Esophagus (tissue), 2 donors: ENCODE results near the gene TRAF5. TPM values are rescaled to one million over a fixed set of nuclear protein-coding genes. Genes with fewer than 3 reads are reported as not detected.

Experiments
- H3K27ac ChIP-seq, 2 donors: one replicate each; pipeline ENCODE4 v1.5.1; 2013; ENCODE audit warnings: low read depth in 2 of 2, mild to moderate bottlenecking in 2 of 2, inconsistent platforms in 1 of 2, low read length in 1 of 2, moderate library complexity in 1 of 2
- H3K27me3 ChIP-seq, 2 donors: one replicate each; pipeline ENCODE4 v1.6.1; 2013; ENCODE audit warnings: low read length in 2 of 2, control low read depth in 1 of 2, mild to moderate bottlenecking in 1 of 2; ENCODE audit not compliant: insufficient read depth in 2 of 2, control insufficient read depth in 1 of 2
- H3K36me3 ChIP-seq, 2 donors: one replicate each; pipeline ENCODE4 v1.6.1; 2013; ENCODE audit warnings: low read length in 1 of 2; ENCODE audit not compliant: control insufficient read depth in 2 of 2, insufficient read depth in 2 of 2
- H3K4me1 ChIP-seq, 2 donors: one replicate each; pipeline ENCODE4 v1.6.1; 2013; ENCODE audit warnings: low read length in 1 of 2; ENCODE audit not compliant: control insufficient read depth in 2 of 2, insufficient read depth in 2 of 2
- H3K4me3 ChIP-seq, 2 donors: one replicate each; pipeline ENCODE4 v1.5.1; 2013; ENCODE audit warnings: low read length in 2 of 2, mild to moderate bottlenecking in 2 of 2, low read depth in 1 of 2, moderate library complexity in 1 of 2
- H3K9me3 ChIP-seq, 2 donors: one replicate each; pipeline ENCODE4 v1.6.1; 2013; ENCODE audit warnings: mild to moderate bottlenecking in 2 of 2, low read depth in 1 of 2, low read length in 1 of 2, moderate library complexity in 1 of 2; ENCODE audit not compliant: control insufficient read depth in 2 of 2, insufficient read depth in 1 of 2
- WGBS, 2 donors: extraction: QIAGEN DNeasy Blood & Tissue Kit; methylation state at CpG; one replicate each; pipeline ENCODE4 v1.1.7; 2013; 5-methylcytosine and 5-hydroxymethylcytosine counted together
- polyA plus RNA-seq, 2 donors: library from polyadenylated mRNA; stranded (reverse); fragments of 200-250 nt; gene quantifications; one replicate each; pipeline ENCODE4 v1.2.3, GENCODE V29; 2013
- donor health status: healthy with polysubstance abuse.
- donor health status: Bipolar disorder and iron deficiency.

TRAF5 gene
- polyA plus RNA-seq, 2 donors = 3.2 to 4.9 TPM

GRCh38 chr1:211353562-211354212 lies 27.1 kb downstream of the TRAF5 start:
- Histone ChIP-seq H3K36me3 (peaks cover 0 to 2% of the 10 kb centered on the region in 2 donors), H3K27me3 (no peaks in the 10 kb centered on the region), H3K9me3 (no peaks in the 10 kb centered on the region), H3K4me3 (no peak overlapping the region), H3K4me1 (peaks cover 0 to 2% of the 10 kb centered on the region in 2 donors), H3K27ac (no peak overlapping the region)
- WGBS, 2 donors = 0 to 14% methylated on average over 1 of the region's 1 CpG

DNA sequence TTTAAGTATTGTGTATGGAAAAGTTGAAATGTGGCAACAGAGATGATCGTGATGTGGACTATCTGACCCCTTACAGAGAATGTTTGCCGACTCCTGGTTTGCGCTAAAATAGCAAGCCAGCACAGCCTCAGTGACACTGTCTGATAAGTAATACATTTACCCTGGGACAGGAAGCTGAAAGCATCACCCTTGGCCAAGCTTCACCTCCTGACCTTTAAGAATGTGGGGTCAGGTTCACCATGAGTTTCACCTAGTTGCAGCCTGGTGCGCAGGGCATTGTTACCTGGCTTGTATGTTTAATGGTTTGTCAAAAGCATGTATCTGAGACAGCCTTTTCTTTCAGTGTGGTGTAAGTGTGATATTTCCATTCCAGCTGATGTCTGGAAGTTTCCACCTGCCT lies 29.2 kb downstream of the TRAF5 start:
- H3K9me3 ChIP-seq = no peaks in the 10 kb centered on the region
- peaks cover 0 to 2% of the 10 kb centered on the region in 2 donors for H3K36me3 ChIP-seq
- 93 to 94% methylated on average over 4 of the region's 4 CpGs for WGBS, 2 donors
- H3K4me3 ChIP-seq = no peak overlapping the region
- H3K27ac ChIP-seq = no peak overlapping the region
- no peaks in the 10 kb centered on the region for H3K27me3 ChIP-seq
- peaks cover 0 to 2% of the 10 kb centered on the region in 2 donors for H3K4me1 ChIP-seq

DNA sequence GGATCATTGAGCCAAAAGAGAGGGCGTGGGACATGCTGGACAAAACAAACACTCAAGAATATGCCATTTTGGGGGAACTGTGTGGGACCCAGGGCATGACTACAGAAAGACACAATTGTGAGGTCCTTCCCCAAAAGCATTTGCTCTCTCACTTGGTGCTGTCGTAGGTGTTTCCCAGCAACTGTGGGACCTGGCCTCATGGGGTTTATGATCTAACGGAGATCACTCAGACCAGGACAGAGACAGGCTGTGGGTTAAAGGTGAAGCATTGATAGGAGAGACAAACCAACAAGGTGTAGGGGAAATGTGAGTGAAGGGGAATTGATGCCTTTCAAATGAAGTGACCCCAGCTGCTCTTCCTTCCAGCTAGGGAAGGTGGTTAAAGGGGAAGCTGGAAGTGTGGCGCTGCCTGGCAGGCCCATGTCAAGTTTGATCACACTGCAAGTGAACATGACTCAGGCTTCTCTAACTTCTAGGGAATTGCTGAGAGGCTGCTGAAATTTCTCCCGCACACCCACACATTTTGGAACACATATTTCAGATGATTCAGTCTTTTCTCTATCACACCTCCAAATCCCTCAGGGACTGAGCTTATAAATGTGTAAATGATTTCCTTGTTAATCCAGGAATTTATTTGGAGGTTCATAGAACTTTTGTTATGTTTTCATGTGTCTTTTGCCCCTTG lies 30.2 kb downstream of the TRAF5 start:
- Histone ChIP-seq H3K4me1 (peaks cover 0 to 2% of the 10 kb centered on the region in 2 donors), H3K4me3 (no peak overlapping the region), H3K9me3 (no peaks in the 10 kb centered on the region), H3K27me3 (no peaks in the 10 kb centered on the region), H3K27ac (no peak overlapping the region), H3K36me3 (peaks cover 0 to 4% of the 10 kb centered on the region in 2 donors)
- 60 to 70% methylated on average over 5 of the region's 5 CpGs for WGBS, 2 donors

DNA sequence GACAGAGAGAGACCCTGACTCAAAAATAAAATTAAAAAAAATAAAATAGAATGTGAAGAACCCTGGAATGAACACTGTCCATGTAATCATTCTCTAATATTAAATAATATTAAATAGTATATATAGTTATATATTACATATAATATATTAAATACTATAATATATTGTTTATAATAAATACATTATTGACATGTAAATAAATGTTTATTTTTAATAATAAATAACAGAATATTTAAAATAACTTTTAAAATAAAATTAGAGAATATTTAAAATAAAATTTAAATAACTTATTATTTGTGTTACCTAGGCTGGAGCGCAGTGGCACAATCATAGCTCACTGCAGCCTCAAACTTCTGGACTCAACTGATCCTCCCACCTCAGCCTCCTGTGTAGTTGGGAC lies 32.1 kb downstream of the TRAF5 start:
- Histone ChIP-seq H3K27me3 (no peaks in the 10 kb centered on the region), H3K4me1 (no peaks in the 10 kb centered on the region), H3K4me3 (no peak overlapping the region), H3K36me3 (peaks cover 0 to 4% of the 10 kb centered on the region in 2 donors), H3K9me3 (no peaks in the 10 kb centered on the region), H3K27ac (no peak overlapping the region)
- WGBS, 2 donors = 98 to 100% methylated on average over 1 of the region's 1 CpG

- no peaks in the 10 kb centered on the region for H3K4me1 ChIP-seq
- no peaks in the 10 kb centered on the region for H3K27me3 ChIP-seq
- H3K27ac ChIP-seq = no peak overlapping the region
- no peak overlapping the region for H3K4me3 ChIP-seq
- peaks cover 0 to 4% of the 10 kb centered on the region in 2 donors for H3K36me3 ChIP-seq
- no peaks in the 10 kb centered on the region for H3K9me3 ChIP-seq
- WGBS, 2 donors = 88 to 90% methylated on average over 3 of the region's 3 CpGs
Observed at GRCh38 chr1:211359876-211360275, 33.2 kb downstream of the TRAF5 start.

GRCh38 chr1:211361202-211361601 lies 34.6 kb downstream of the TRAF5 start:
- H3K27ac ChIP-seq = no peak overlapping the region
- H3K36me3 ChIP-seq = peaks cover under 1 to 4% of the 10 kb centered on the region in 2 donors
- WGBS, 2 donors = 91 to 94% methylated on average over 1 of the region's 1 CpG
- H3K4me3 ChIP-seq = no peak overlapping the region
- H3K9me3 ChIP-seq = no peaks in the 10 kb centered on the region
- H3K27me3 ChIP-seq = no peaks in the 10 kb centered on the region
- H3K4me1 ChIP-seq = no peaks in the 10 kb centered on the region

GRCh38 chr1:211369640-211370039 lies 43.0 kb downstream of the TRAF5 start:
- no peaks in the 10 kb centered on the region for H3K9me3 ChIP-seq
- no peak overlapping the region for H3K4me3 ChIP-seq
- peaks cover 4 to 5% of the 10 kb centered on the region in 2 donors for H3K36me3 ChIP-seq
- 92 to 93% methylated on average over 9 of the region's 9 CpGs for WGBS, 2 donors
- H3K4me1 ChIP-seq = no peaks in the 10 kb centered on the region
- H3K27ac ChIP-seq = no peak overlapping the region
- H3K27me3 ChIP-seq = no peaks in the 10 kb centered on the region

- 93 to 95% methylated on average over 2 of the region's 2 CpGs for WGBS, 2 donors
- peaks cover 4 to 5% of the 10 kb centered on the region in 2 donors for H3K36me3 ChIP-seq
- no peaks in the 10 kb centered on the region for H3K9me3 ChIP-seq
- H3K4me1 ChIP-seq = no peaks in the 10 kb centered on the region
- no peak overlapping the region for H3K27ac ChIP-seq
- H3K27me3 ChIP-seq = no peaks in the 10 kb centered on the region
- H3K4me3 ChIP-seq = no peak overlapping the region
Observed at GRCh38 chr1:211370669-211371068, 44.0 kb downstream of the TRAF5 start.

GRCh38 chr1:211371406-211372105 lies 44.9 kb downstream of the TRAF5 start:
- no peak overlapping the region for H3K27ac ChIP-seq
- no peak overlapping the region for H3K4me3 ChIP-seq
- H3K4me1 ChIP-seq = no peaks in the 10 kb centered on the region
- peaks cover 2 to 4% of the 10 kb centered on the region in 2 donors for H3K36me3 ChIP-seq
- WGBS, 2 donors = 88 to 93% methylated on average over 1 of the region's 1 CpG
- no peaks in the 10 kb centered on the region for H3K27me3 ChIP-seq
- H3K9me3 ChIP-seq = no peaks in the 10 kb centered on the region
